Sigmoid colon (tissue), 7 donors: Measurements from ENCODE around the gene ECHS1. TPM values are rescaled to one million over a fixed set of nuclear protein-coding genes. Genes with fewer than 3 reads are reported as not detected.

Experiments
- DNase-seq: peaks from one replicate; pipeline ENCODE4 v3.0.0-alpha.2; 2019
- H3K27ac ChIP-seq, 4 donors: fragments of 200-600 bp; sonication (generic); one replicate each; pipeline ENCODE4 v1.5.1; 2016 to 2019; ENCODE audit warnings: mild to moderate bottlenecking in 1 of 4
- H3K27me3 ChIP-seq, 3 donors: fragments of 200-600 bp; sonication (generic); one replicate each; pipeline ENCODE4 v1.5.1; 2019; ENCODE audit warnings: mild to moderate bottlenecking in 1 of 3
- H3K36me3 ChIP-seq, 4 donors: fragments of 200-600 bp; sonication (generic); one replicate each; pipeline ENCODE4 v1.5.1; 2016 to 2019
- H3K4me1 ChIP-seq, 4 donors: fragments of 200-600 bp; sonication (generic); one replicate each; pipeline ENCODE4 v1.5.1; 2017 to 2019
- H3K4me3 ChIP-seq, 4 donors: fragments of 200-600 bp; sonication (generic); one replicate each; pipeline ENCODE4 v1.5.1; 2017 to 2019; ENCODE audit warnings: mild to moderate bottlenecking in 2 of 4, moderate library complexity in 1 of 4
- H3K9me3 ChIP-seq, 4 donors: fragments of 200-600 bp in 3 of 4; sonication (generic) in 3 of 4; one replicate each; pipeline versions ENCODE4 v1.5.1 to v1.6.1; 2013 to 2019
- CTCF ChIP-seq, 4 experiments: fragments of 450-650 bp in 3 of 4; fragments of 200-600 bp in 1 of 4; IDR thresholded peaks; one replicate each; pipeline ENCODE4 v1.5.1; 2016 to 2019; ENCODE audit warnings: antibody characterized with exemption in 4 of 4, mild to moderate bottlenecking in 3 of 4, moderate library complexity in 2 of 4
- EP300 ChIP-seq, 4 donors: sonication (generic); formaldehyde crosslinking; IDR thresholded peaks; one replicate each; pipeline ENCODE4 v1.6.1; 2017; ENCODE audit warnings: antibody characterized with exemption in 4 of 4
- POLR2A ChIP-seq, 2 donors: fragments of 450-650 bp; IDR thresholded peaks; one replicate each; pipeline ENCODE4 v1.6.1; 2016; ENCODE audit warnings: antibody characterized with exemption in 2 of 2, mild to moderate bottlenecking in 2 of 2, moderate library complexity in 2 of 2
- POLR2AphosphoS5 ChIP-seq, 4 donors: sonication (generic); formaldehyde crosslinking; IDR thresholded peaks; one replicate each; pipeline ENCODE4 v1.6.1; 2017; ENCODE audit warnings: antibody characterized with exemption in 4 of 4
- WGBS, 2 donors: extraction: QIAGEN DNeasy Blood & Tissue Kit; methylation state at CpG; one replicate each; pipeline ENCODE4 v1.1.7; 2013; 5-methylcytosine and 5-hydroxymethylcytosine counted together
- intact Hi-C: fragments of 100-400 bp; cut with DNase I; formaldehyde crosslinking; loops from one replicate; pipeline ENCODE4 v1.15.1; 2023
- polyA plus RNA-seq, 3 donors: library from polyadenylated mRNA; stranded (reverse); fragments of 200-250 nt; gene quantifications; one replicate each; pipeline ENCODE4 v1.2.3, GENCODE V29; 2013
- small RNA-seq, 3 donors: library from RNA; depleted of rRNA; stranded (forward); fragments of <200 nt; gene quantifications; one replicate each; pipeline ENCODE3, GENCODE V24; 2016
- total RNA-seq, 4 donors: library from RNA; depleted of rRNA; stranded (reverse); fragments of >200 nt; gene quantifications; one replicate each; pipeline ENCODE4 v1.1.0, GENCODE V29; 2016
- donor health status: healthy with polysubstance abuse.
- donor health status: Bipolar disorder and iron deficiency.
- donor health status: healthy.

ECHS1 gene
- total and polyA plus RNA-seq, 7 donors: 58.6 to 360 (median 87.0) TPM

GRCh38 chr10:133314911-133315310, 58.2 kb downstream of the ECHS1 start:
- Histone ChIP-seq H3K27ac (peak overlapping the region in 2 of 4 donors; percentile 4 to 53), H3K9me3 (no peaks in the 10 kb centered on the region), H3K4me3 (no peak overlapping the region), H3K36me3 (peaks cover 0 to 31% (median 11%) of the 10 kb centered on the region in 4 donors), H3K27me3 (peaks cover 0 to 16% (median 15%) of the 10 kb centered on the region in 3 donors), H3K4me1 (peaks cover 0 to 23% (median 19%) of the 10 kb centered on the region in 4 donors)
- WGBS, 2 donors: 91 to 93% methylated on average over 12 of the region's 12 CpGs
- no peak for DNase-seq
- TF ChIP-seq CTCF (IDR thresholded peaks at IDR 0.05): no peak
- TF ChIP-seq EP300 (IDR thresholded peaks at IDR 0.05): no peak
- no peak for TF ChIP-seq POLR2A (IDR thresholded peaks at IDR 0.05)
- TF ChIP-seq POLR2AphosphoS5 (IDR thresholded peaks at IDR 0.05): no peak
- intact Hi-C loops: no loop called here

GRCh38 chr10:133313192-133313591, 60.0 kb downstream of the ECHS1 start:
- 79 to 91% methylated on average over 4 of the region's 4 CpGs for WGBS, 2 donors
- intact Hi-C loops: loop anchor here (2.0 kb wide), 1 partner anchor 66 kb away; the partner anchor contains the start of gene PAOX
- no peak overlapping the region for H3K4me3 ChIP-seq
- peaks cover 0 to 34% (median 13%) of the 10 kb centered on the region in 4 donors for H3K36me3 ChIP-seq
- H3K4me1 ChIP-seq: peaks cover 0 to 23% (median 21%) of the 10 kb centered on the region in 4 donors
- no peak for TF ChIP-seq EP300 (IDR thresholded peaks at IDR 0.05)
- no peak for TF ChIP-seq CTCF (IDR thresholded peaks at IDR 0.05)
- TF ChIP-seq POLR2AphosphoS5 (IDR thresholded peaks at IDR 0.05): no peak
- no peak for TF ChIP-seq POLR2A (IDR thresholded peaks at IDR 0.05)
- no peaks in the 10 kb centered on the region for H3K9me3 ChIP-seq
- H3K27ac ChIP-seq: no peak overlapping the region
- H3K27me3 ChIP-seq: no peaks in the 10 kb centered on the region
- no peak for DNase-seq

GRCh38 chr10:133312769-133313145, 60.4 kb downstream of the ECHS1 start:
- TF ChIP-seq CTCF (IDR thresholded peaks at IDR 0.05): no peak
- TF ChIP-seq POLR2A (IDR thresholded peaks at IDR 0.05): no peak
- TF ChIP-seq EP300 (IDR thresholded peaks at IDR 0.05): no peak
- no peak for TF ChIP-seq POLR2AphosphoS5 (IDR thresholded peaks at IDR 0.05)
- no peaks in the 10 kb centered on the region for H3K27me3 ChIP-seq
- peaks cover 0 to 27% (median 25%) of the 10 kb centered on the region in 4 donors for H3K4me1 ChIP-seq
- H3K27ac ChIP-seq: no peak overlapping the region
- 91 to 93% methylated on average over 9 of the region's 9 CpGs for WGBS, 2 donors
- DNase-seq: no peak
- intact Hi-C loops: loop anchor here (2.0 kb wide), 1 partner anchor 66 kb away; the partner anchor contains the start of gene PAOX
- no peaks in the 10 kb centered on the region for H3K9me3 ChIP-seq
- peaks cover 0 to 34% (median 13%) of the 10 kb centered on the region in 4 donors for H3K36me3 ChIP-seq
- no peak overlapping the region for H3K4me3 ChIP-seq

Small RNA genes within 50 kb of the gene (small RNA-seq; reads per million reads assigned to genes)
- gene AL360181.4: 0 reads per million in 3 donors
- gene BANF1P2: 0 reads per million in 3 donors
- gene MIR3944: 0 reads per million in 3 donors

Other genes with a start within 250 kb of the ECHS1 start
- gene KNDC1, start 213.1 kb downstream of the ECHS1 start, total RNA-seq: 1 to 10 TPM in 1 of 4 donors, under 1 TPM in 3; 0.16 to 1.9 (median 0.52) TPM
- gene KNDC1, start 213.1 kb downstream of the ECHS1 start, polyA plus RNA-seq: under 1 TPM in 2 of 3 donors, not detected in 1; under 0.01 to 0.15 TPM
- gene UTF1, start 143.1 kb downstream of the ECHS1 start, total RNA-seq: not detected
- not detected for gene UTF1, start 143.1 kb downstream of the ECHS1 start, polyA plus RNA-seq
- gene VENTX, start 135.5 kb downstream of the ECHS1 start, total RNA-seq: 1 to 10 TPM in 2 of 4 donors, under 1 TPM in 2; 0.66 to 1.4 (median 0.95) TPM
- gene VENTX, start 135.5 kb downstream of the ECHS1 start, polyA plus RNA-seq: under 1 TPM in 1 of 3 donors, not detected in 2; 0.36 TPM
- 1 to 10 TPM in 1 of 4 donors, under 1 TPM in 3; 0.36 to 7.6 (median 0.74) TPM for gene ADAM8, start 96.5 kb downstream of the ECHS1 start, total RNA-seq
- 1 to 10 TPM; 1.2 to 8.9 (median 3.5) TPM for gene ADAM8, start 96.5 kb downstream of the ECHS1 start, polyA plus RNA-seq
- gene TUBGCP2, start 64.5 kb downstream of the ECHS1 start, total RNA-seq: 10 to 100 TPM; 25.8 to 33.5 (median 30.2) TPM
- 10 to 100 TPM; 13.8 to 51.1 (median 26.6) TPM for gene TUBGCP2, start 64.5 kb downstream of the ECHS1 start, polyA plus RNA-seq
- gene ZNF511, start 64.4 kb downstream of the ECHS1 start, total RNA-seq: 10 to 100 TPM; 42.8 to 53.6 (median 45.1) TPM
- 10 to 100 TPM; 34.7 to 55.6 (median 49.9) TPM for gene ZNF511, start 64.4 kb downstream of the ECHS1 start, polyA plus RNA-seq
- 1 to 10 TPM; 1.3 to 6.8 (median 5.4) TPM for gene CALY, start 36.5 kb downstream of the ECHS1 start, total RNA-seq
- gene CALY, start 36.5 kb downstream of the ECHS1 start, polyA plus RNA-seq: 1 to 10 TPM in 1 of 3 donors, not detected in 2; 1.4 TPM
- 1 to 10 TPM in 1 of 4 donors, not detected in 3; 2.9 TPM for gene PRAP1, start 26.0 kb downstream of the ECHS1 start, total RNA-seq
- 100 to 1,000 TPM in 1 of 3 donors, 10 to 100 TPM in 2; 73.4 to 102 (median 88.9) TPM for gene PRAP1, start 26.0 kb downstream of the ECHS1 start, polyA plus RNA-seq
- gene FUOM, start 15.3 kb downstream of the ECHS1 start, total RNA-seq: 10 to 100 TPM in 2 of 4 donors, 1 to 10 TPM in 2; 8.0 to 25.7 (median 12.8) TPM
- 10 to 100 TPM; 39.0 to 98.0 (median 48.9) TPM for gene FUOM, start 15.3 kb downstream of the ECHS1 start, polyA plus RNA-seq
- gene PAOX, start 5.9 kb upstream of the ECHS1 start, total RNA-seq: 10 to 100 TPM in 3 of 4 donors, 1 to 10 TPM in 1; 6.4 to 11.8 (median 11.0) TPM
- 1 to 10 TPM; 5.4 to 8.7 (median 6.5) TPM for gene PAOX, start 5.9 kb upstream of the ECHS1 start, polyA plus RNA-seq
- gene MTG1, start 20.8 kb upstream of the ECHS1 start, total RNA-seq: 10 to 100 TPM; 14.0 to 28.8 (median 17.0) TPM
- 10 to 100 TPM; 27.6 to 63.6 (median 30.3) TPM for gene MTG1, start 20.8 kb upstream of the ECHS1 start, polyA plus RNA-seq
- gene SPRN, start 51.3 kb upstream of the ECHS1 start, total RNA-seq: 1 to 10 TPM in 1 of 4 donors, under 1 TPM in 2, not detected in 1; 0.41 to 1.1 (median 0.71) TPM
- under 1 TPM in 2 of 3 donors, not detected in 1; under 0.01 to 0.28 TPM for gene SPRN, start 51.3 kb upstream of the ECHS1 start, polyA plus RNA-seq
- 1 to 10 TPM; 1.3 to 4.7 (median 3.4) TPM for gene SCART1, start 80.6 kb upstream of the ECHS1 start, total RNA-seq
- under 1 TPM in 1 of 3 donors, not detected in 2; 0.99 TPM for gene SCART1, start 80.6 kb upstream of the ECHS1 start, polyA plus RNA-seq
- gene CYP2E1, start 154.0 kb upstream of the ECHS1 start, total RNA-seq: 1 to 10 TPM; 1.2 to 7.2 (median 4.5) TPM
- under 1 TPM in 1 of 3 donors, not detected in 2; 0.66 TPM for gene CYP2E1, start 154.0 kb upstream of the ECHS1 start, polyA plus RNA-seq
- 1 to 10 TPM in 1 of 4 donors, not detected in 3; 6.1 TPM for gene SYCE1, start 192.2 kb upstream of the ECHS1 start, total RNA-seq
- gene SYCE1, start 192.2 kb upstream of the ECHS1 start, polyA plus RNA-seq: 1 to 10 TPM in 1 of 3 donors, under 1 TPM in 1, not detected in 1; 0.15 to 1.2 TPM